ENCODE data around the gene DAD1. TPM values are rescaled to one million over a fixed set of nuclear protein-coding genes. Genes with fewer than 3 reads are reported as not detected.

DAD1 gene
- total RNA-seq, 1 donor: 564 TPM

GRCh38 chr14:22599349-22599748 is 10.3 kb upstream of the DAD1 start:
- no peak for DNase-seq (ENCODE audit: low read depth)
- peak overlapping the region; percentile 99 for H3K4me3 ChIP-seq (ENCODE audit: low read depth, low read length)
- TF ChIP-seq, protein P1, sequence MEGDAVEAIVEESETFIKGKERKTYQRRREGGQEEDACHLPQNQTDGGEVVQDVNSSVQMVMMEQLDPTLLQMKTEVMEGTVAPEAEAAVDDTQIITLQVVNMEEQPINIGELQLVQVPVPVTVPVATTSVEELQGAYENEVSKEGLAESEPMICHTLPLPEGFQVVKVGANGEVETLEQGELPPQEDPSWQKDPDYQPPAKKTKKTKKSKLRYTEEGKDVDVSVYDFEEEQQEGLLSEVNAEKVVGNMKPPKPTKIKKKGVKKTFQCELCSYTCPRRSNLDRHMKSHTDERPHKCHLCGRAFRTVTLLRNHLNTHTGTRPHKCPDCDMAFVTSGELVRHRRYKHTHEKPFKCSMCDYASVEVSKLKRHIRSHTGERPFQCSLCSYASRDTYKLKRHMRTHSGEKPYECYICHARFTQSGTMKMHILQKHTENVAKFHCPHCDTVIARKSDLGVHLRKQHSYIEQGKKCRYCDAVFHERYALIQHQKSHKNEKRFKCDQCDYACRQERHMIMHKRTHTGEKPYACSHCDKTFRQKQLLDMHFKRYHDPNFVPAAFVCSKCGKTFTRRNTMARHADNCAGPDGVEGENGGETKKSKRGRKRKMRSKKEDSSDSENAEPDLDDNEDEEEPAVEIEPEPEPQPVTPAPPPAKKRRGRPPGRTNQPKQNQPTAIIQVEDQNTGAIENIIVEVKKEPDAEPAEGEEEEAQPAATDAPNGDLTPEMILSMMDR (IDR thresholded peaks at IDR 0.05; ENCODE audit: insufficient read depth, low read length): no peak

DNA sequence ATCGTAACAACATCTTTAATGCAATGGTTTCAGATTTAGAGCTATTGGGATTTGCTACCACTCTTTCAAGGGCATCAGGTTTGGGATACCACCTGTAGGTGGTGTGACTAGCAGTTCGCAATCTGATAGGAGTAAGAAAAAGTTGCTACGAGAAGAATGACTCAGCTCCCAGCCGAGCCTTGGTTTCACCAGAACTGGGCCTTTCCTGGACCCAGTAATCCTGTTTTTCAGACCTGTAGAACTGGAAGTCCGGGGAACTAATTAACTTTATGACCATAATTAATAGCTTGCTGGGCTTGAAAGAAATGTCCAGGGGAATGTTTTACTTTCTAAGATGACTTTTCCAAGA is 9.8 kb upstream of the DAD1 start:
- TF ChIP-seq, protein P1 (IDR thresholded peaks at IDR 0.05; ENCODE audit: insufficient read depth, low read length): peak; percentile 48
- H3K4me3 ChIP-seq (ENCODE audit: low read depth, low read length): peak overlapping the region; percentile 99
- peak; percentile 73 for DNase-seq (ENCODE audit: low read depth)

DNA sequence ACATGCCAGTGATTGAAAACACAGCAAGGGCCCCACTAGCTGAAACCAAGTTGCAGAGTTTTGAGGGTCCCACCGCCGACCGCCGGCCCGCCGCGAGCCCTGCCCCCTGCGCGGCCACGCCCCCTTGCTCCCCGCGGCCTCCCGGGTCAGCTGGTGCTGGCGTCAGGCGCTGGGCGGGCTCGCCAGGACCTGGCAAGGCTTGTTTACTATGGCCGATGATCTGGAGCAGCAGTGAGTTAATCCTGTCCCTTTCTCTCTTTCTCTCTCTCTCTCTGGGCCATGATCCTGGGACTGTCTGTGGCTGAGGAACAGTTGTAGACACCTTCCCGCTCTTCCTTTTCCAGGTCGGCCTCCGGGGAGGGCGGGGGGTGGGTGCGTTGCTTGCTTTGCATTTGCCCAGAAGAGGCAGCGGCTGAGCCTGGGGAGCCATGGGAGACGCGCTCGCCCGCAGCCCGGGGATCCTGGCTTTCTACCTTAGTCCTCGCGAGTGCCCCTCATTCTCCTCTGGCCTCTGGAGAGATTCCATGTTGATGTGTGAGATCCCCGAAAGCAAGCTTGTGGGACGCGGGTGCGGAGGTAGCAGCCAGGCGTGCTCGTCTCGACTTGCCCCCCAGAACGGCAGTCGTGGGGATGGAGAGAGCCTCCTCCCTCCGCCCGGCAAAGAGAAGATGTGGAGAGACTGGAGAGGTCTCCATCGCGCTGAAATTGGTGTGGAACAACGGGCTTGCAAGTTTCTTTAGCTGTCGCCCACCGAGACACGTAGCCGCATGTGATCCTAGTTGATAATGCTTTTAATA is 9.3 kb upstream of the DAD1 start, which contains the start of gene ABHD4:
Gene ABHD4 (plus strand): TSS at position 202 of the 797 bp plus-strand sequence. CDS start 7 bp downstream, at position 209.
- H3K4me3 ChIP-seq (ENCODE audit: low read depth, low read length): peak within 1 kb of the TSS; percentile 99
- TF ChIP-seq, protein P1 (IDR thresholded peaks at IDR 0.05; ENCODE audit: insufficient read depth, low read length): no peak
- peak; percentile 64 for DNase-seq (ENCODE audit: low read depth)

- DNase-seq (ENCODE audit: low read depth): no peak
- TF ChIP-seq, protein P1 (IDR thresholded peaks at IDR 0.05; ENCODE audit: insufficient read depth, low read length): no peak
- H3K4me3 ChIP-seq (ENCODE audit: low read depth, low read length): peak overlapping the region; percentile 99
Measured at GRCh38 chr14:22597771-22598098, 8.7 kb upstream of the DAD1 start.

DNA sequence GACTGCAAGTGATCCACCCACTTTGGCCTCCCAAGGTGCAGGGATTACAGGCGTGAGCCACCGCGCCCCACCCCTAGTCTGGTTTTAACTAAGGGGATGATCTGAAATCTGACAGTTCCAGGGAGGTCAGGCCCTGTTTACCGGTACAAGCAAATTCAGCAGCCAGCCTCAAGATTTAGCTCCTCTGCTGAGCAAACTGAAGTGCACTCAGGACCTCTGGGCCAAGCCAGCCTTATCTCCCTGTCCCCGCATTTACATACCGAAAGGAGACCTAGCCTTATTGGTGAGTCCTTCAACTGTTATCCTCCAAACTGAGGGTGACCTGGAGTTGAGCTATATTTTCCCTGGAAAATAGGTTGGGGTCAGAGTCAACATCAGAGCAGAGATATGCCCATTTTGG is 8.2 kb upstream of the DAD1 start:
- TF ChIP-seq, protein P1 (IDR thresholded peaks at IDR 0.05; ENCODE audit: insufficient read depth, low read length): no peak
- no peak for DNase-seq (ENCODE audit: low read depth)
- no peak overlapping the region for H3K4me3 ChIP-seq (ENCODE audit: low read depth, low read length)

DNA sequence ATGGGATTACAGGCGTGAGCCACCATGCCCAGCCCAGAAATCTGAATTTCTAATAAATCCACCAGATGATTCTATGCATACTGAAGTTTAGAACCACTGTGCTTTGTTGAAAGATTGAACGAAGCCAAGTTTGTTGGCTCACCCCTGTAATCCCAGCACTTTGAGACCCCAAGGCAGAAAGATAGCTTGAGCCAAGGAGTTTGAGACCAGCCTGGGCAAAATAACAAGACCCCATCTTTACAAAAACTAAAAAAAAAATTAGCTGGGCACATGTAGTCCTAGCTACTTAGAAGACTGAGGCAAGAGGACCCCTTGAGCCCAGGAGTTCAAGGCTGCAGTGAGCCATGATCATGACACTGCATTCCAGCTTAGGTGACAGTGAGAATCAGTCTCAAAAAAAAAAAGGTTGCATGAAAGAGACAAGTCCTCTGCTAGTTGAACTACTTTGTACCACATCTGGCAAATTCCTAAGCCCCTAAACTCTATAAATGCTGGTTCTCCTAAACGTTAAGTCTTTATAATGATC is 7.4 kb upstream of the DAD1 start:
- TF ChIP-seq, protein P1 (IDR thresholded peaks at IDR 0.05; ENCODE audit: insufficient read depth, low read length): no peak
- H3K4me3 ChIP-seq (ENCODE audit: low read depth, low read length): no peak overlapping the region
- DNase-seq (ENCODE audit: low read depth): no peak
